Measurements from ENCODE around the gene SEMA5A.

SEMA5A gene

GRCh38 chr5:9121597-9121996 lies 424.3 kb downstream of the SEMA5A start:
- no peak for DNase-seq (ENCODE audit: low read depth in 2 of 2)

DNA sequence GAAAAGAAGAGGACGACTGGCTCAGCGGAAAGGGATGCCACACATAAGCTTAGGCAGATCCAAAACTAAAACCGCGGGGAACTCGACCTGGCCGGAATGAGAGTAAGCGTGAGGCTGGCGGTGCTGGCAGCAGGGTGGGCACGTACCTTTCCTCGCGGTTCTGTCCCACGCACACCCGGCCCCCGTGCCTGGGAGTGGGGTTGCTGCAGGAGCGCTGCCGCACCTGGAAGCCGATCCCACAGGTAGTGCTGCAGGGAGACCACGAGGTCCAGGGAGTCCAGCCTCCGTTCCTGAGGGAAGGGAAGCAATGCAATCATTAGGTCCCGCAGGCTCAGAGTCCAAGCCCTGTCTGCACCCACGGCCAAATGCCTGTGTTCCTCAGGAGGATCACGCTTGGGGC lies 427.0 kb downstream of the SEMA5A start:
- no peak for DNase-seq (ENCODE audit: low read depth in 2 of 2)

DNA sequence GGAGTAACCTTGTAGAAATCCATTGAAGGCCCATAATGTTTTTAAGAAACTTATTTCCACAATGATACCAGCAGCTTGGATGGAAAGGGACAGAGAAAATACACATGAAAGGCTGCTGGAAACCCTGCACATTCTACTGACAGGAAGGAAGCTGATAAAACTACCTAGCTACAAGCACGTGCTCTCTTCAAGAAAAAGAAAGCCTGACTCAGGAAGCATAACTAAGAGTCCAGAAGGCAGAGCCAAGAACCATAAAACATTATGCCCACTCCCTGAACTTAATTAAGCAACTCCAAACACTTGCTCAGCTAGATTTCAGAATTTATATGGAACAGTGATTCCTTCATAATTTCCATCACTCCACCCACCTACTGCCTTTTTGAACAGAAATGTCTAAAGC lies 430.8 kb downstream of the SEMA5A start:
- DNase-seq (ENCODE audit: low read depth in 2 of 2) = no peak

- DNase-seq (ENCODE audit: low read depth in 2 of 2) = no peak
Measured at GRCh38 chr5:9112520-9113291, 433.2 kb downstream of the SEMA5A start.

- DNase-seq (ENCODE audit: low read depth in 2 of 2) = peak; percentile 42 to 52
Measured at GRCh38 chr5:9108162-9108561, 437.7 kb downstream of the SEMA5A start.

- no peak for DNase-seq (ENCODE audit: low read depth in 2 of 2)
Measured at GRCh38 chr5:9105851-9106250, 440.0 kb downstream of the SEMA5A start.

GRCh38 chr5:9104571-9105339 lies 441.1 kb downstream of the SEMA5A start:
- no peak for DNase-seq (ENCODE audit: low read depth in 2 of 2)

GRCh38 chr5:9103290-9103689 lies 442.6 kb downstream of the SEMA5A start:
- DNase-seq (ENCODE audit: low read depth in 2 of 2) = no peak

DNA sequence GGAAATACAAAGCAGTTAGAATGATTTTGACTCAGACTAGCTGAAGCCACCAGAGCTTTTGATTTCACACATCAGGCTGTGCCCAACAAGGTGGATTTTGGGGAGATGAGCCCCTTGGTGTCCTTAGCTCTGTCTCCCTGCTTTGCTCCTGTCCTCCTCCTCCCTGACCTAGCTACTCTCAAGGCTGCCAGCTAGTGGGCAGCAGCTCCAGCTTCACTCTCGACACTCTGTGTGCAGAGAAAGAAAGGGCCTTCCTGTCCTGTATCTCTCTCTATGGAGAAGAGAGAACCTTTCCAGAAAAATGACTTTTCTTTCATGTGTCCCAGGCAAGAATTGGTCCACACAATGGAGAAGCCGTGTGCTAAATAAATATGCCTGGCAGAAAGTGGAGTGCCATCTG lies 446.2 kb downstream of the SEMA5A start:
- no peak for DNase-seq (ENCODE audit: low read depth in 2 of 2)

DNA sequence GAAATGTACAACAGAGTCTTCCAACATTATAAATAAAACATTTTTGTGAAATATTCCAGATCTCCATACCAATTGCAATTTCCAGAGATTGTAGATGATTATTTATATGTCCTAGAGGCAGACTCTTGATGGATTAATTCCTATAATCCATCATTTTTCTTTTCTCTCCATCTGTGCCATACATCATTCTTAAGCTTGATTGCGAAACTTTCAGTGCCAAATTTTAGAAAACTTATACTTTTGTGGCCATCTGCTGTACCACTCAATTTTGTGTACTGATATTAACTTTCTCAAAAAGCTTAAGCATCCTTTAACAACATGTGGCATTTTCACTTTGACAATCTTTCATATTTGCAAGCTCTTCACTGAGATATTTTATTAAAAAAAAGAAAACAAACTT lies 446.9 kb downstream of the SEMA5A start:
- DNase-seq (ENCODE audit: low read depth in 2 of 2) = no peak

GRCh38 chr5:9094582-9094981 lies 451.3 kb downstream of the SEMA5A start:
- peak; percentile 35 to 37 for DNase-seq (ENCODE audit: low read depth in 2 of 2)

DNA sequence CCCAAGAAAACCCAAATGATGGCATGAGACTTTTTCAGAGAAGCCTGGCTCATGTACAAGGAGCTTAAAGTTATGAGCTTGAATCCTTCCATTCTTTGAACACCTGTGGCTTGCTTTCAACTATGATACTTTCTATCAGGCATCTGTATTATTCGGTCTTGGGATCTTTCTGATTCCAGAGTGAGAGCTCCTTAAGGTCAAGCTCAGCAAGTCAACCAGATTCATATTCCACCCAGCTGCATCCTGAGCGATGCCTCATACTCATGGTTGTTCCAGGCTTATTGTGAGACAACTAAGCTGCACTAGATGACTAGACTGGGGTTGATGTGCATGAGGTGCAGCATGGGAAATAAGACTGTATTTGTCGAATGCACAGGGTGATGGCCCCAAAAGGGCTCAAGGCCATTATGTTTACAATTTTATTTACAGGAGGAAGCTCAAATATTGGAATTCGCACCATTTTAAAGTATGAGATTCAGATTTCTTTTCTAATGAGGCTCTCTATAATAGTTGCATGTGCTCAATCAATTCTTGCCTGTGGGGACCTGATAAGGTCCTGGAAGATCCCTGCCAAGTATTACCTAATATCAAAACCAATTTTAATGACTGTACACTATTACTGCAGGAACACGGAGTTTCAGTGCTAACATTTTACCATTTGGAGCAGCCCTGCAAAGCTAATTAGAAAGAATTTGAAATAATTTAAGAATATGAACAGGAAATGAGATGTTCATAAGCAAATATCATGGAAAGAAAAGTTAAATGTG lies 453.8 kb downstream of the SEMA5A start:
- no peak for DNase-seq (ENCODE audit: low read depth in 2 of 2)

DNA sequence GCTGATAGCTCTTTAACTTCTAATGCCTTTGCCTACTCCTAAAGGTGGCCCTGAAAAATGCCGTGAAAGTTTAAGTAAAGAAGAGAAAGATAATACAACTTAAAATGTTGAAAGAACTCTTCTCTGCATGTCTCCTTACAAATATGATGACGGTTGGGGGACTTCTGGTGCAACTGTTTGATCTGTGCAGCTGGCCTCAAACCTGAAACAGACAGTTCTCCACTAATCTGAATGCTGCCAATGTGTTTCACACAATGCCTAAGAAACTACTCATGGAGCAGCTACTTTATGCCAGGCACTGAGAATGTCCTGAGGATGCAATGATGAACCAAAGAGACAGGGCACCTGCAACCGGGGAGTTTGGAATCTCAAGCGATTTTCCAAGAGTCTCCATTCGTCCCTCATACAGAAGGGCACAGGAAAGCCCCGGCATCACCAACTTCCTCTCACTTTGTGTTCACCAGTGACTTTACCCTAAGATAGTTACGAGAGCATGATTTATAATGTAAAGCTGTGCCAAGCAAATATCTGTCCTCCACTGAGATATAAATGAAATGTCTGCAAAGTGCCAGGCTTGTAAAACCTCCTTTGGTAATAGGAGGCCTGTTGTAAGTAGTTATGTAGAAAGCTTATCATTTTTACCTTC lies 455.4 kb downstream of the SEMA5A start:
- DNase-seq (ENCODE audit: low read depth in 2 of 2) = no peak

DNA sequence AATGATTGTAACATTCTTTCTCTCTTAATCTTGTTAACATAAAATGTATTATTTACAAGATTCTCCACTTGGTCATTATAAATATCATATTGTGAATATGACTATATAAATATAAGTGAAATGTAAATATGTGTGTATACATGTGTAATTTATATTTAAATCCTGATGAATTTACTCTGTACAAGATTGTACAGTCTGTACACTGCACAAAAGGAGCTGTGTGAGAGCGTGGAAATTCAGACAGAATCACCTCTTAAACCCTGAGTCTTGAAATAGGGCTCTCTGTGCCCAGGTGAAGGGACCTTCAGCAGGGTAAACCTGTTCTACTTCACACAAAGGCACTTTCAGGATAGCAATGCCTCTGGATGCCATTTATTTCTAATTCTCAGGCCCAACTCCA lies 456.0 kb downstream of the SEMA5A start:
- no peak for DNase-seq (ENCODE audit: low read depth in 2 of 2)

- no peak for DNase-seq (ENCODE audit: low read depth in 2 of 2)
Measured at GRCh38 chr5:9082996-9083395, 462.9 kb downstream of the SEMA5A start.

DNA sequence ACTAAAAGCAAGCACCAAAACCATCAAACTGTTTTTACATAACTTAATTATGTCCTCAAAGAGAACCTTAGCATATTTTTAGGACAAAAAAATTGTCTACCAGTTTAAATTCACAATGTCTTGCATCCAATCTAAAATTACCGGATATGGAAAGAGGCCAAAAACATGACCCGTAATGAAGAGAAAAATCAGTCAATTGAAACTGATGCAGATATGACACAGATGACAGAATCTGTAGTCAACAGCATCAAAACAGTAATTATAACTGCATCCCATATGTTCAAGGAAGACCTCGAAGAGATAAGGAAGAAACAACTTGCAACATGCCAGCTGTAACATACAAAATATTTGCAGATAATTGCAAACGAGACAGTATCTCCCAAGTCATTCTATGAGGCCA lies 473.2 kb downstream of the SEMA5A start:
- DNase-seq (ENCODE audit: low read depth in 2 of 2) = no peak

DNA sequence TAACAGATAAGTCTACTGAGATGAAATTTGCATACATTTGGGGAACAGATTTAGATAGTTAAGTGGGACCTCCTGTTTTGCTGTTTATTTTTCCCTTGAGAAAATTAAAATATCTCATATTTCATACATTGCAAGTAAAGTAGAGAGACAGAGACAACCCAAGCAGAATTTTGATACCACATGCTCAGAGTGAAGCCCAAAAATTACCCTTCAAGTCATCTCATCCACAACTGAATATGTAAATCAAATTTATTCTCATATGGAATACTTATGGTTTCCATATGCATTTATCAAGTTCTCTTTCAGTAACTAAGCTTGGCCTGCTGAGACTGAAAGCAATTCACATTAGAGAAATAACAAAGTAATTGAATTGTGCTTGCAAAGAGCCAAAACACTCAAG lies 474.4 kb downstream of the SEMA5A start:
- DNase-seq (ENCODE audit: low read depth in 2 of 2) = no peak

DNA sequence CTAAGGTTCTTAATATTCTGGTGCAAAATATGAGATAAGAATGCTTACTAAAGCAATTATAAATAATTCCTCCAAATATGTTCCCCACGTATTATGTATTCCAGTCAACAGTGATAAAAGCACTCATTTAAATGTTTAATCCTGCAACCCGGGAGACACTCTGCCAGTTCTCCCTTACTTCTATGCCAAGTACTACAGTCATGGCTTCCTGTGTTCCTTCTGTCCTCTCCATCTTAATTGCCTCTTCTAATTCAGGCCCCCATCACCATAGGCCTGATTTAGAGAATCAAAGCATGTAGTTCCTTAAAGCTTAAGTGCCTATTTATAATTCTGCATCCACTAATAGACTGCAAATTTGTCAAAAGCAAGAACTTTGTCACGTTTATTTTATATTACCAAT lies 474.8 kb downstream of the SEMA5A start:
- DNase-seq (ENCODE audit: low read depth in 2 of 2) = no peak

- peak; percentile 60 for DNase-seq (ENCODE audit: low read depth in 2 of 2)
Measured at GRCh38 chr5:9069650-9070049, 476.2 kb downstream of the SEMA5A start.

DNA sequence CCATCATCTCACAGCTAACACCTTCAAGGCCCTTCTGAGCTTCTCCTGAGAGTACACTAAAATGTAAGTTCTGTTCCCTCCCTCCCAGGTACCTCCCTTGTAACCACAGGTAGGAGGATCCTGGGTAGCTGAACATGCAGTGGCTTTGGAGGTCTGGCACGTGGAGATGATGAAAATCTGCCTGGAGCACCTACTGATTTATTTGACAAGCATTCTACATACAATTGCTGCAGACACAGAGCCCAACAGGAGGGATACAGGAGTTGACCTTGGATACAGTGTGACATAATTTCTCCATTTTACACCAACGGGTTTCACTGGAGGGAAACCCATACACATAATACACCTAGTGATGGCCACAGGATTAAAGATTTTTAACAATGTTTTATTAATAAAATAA lies 478.7 kb downstream of the SEMA5A start:
- DNase-seq (ENCODE audit: low read depth in 2 of 2) = no peak

DNA sequence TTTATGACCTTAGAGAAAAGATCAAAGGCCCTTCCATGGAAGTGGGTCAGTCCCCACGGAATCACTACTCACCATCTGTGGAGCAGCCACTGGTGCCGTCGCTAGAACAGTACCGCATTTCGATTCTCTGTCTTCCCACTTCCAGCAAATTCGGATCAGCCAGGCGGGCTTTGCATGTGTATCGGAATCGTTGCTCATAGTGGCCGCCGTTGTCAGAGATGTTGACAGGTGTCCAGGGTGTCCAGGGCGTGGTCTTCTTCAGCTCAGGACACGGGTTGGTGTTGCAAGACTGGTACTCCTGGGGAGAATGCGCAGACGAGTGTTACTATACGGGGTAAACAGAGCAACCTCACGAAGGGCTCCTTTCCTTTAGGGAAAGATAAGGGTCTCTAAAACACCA lies 479.5 kb downstream of the SEMA5A start:
- DNase-seq (ENCODE audit: low read depth in 2 of 2) = no peak

DNA sequence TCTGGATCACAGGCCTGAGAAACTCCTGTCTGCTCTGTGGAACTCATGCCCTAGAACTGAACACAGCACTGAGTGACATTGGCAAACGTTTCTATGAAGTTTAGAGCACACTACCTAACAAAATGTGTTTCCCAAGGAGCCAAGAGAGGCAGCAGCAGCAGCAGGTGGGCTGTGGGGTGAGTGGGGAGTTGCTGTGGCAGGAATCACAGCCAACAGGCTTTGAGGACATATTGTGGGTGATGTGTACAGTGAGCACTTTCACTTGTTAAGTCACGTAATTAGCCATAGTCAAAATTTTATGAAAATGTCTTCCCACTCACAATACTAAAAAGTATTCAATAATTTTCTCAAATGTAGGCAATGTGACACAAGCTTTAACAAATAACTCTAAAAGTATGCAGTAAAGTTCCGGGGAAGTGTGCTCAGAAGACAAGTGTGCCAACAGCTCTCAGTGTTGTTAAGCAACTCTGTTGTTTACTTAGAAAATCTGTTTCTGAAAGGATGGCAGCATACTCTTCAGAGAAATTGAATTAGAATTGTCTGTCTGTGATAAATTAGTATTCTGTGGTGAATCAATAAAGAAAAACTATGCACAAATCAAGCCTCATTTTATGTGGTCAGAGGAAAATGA lies 482.1 kb downstream of the SEMA5A start:
- no peak for DNase-seq (ENCODE audit: low read depth in 2 of 2)
